Smooth muscle cell (in vitro differentiated cells): ENCODE results near the gene STK35. TPM values are rescaled to one million over a fixed set of nuclear protein-coding genes. Genes with fewer than 3 reads are reported as not detected.

Experiments used
- DNase-seq: peaks from one replicate; lab custom pipeline; 2025; ENCODE audit not compliant: unreplicated experiment; lab: John Stamatoyannopoulos, UW
- H2AFZ ChIP-seq: fragments of 200-600 bp; sonication (generic); 2 replicates; pipeline ENCODE4 v1.6.0; 2016; ENCODE audit warnings: antibody characterized with exemption, low read depth, mild to moderate bottlenecking
- H3F3A ChIP-seq: fragments of 200-600 bp; sonication (generic); 2 replicates; pipeline ENCODE4 v1.6.0; 2017; ENCODE audit warnings: antibody characterized with exemption, low read depth
- H3K27ac ChIP-seq: fragments of 200-600 bp; sonication (generic); 2 replicates; pipeline ENCODE4 v1.5.1; 2016; ENCODE audit warnings: low read depth, mild to moderate bottlenecking
- H3K27me3 ChIP-seq: fragments of 200-600 bp; sonication (generic); 2 replicates; pipeline ENCODE4 v1.6.1; 2016; ENCODE audit warnings: low read depth, mild to moderate bottlenecking
- H3K36me3 ChIP-seq: fragments of 200-600 bp; sonication (generic); 2 replicates; pipeline ENCODE4 v1.5.1; 2016; ENCODE audit warnings: low read depth
- H3K4me1 ChIP-seq: fragments of 200-600 bp; sonication (generic); 2 replicates; pipeline ENCODE4 v1.5.1; 2016; ENCODE audit warnings: low read depth
- H3K4me2 ChIP-seq: fragments of 200-600 bp; sonication (generic); 2 replicates; pipeline ENCODE4 v1.6.0; 2016; ENCODE audit warnings: mild to moderate bottlenecking
- H3K4me3 ChIP-seq: fragments of 200-600 bp; sonication (generic); 2 replicates; pipeline ENCODE4 v1.5.1; 2016; ENCODE audit warnings: mild to moderate bottlenecking
- H3K79me2 ChIP-seq: fragments of 200-600 bp; sonication (generic); 2 replicates; pipeline ENCODE4 v1.6.0; 2016; ENCODE audit warnings: low read depth, mild to moderate bottlenecking
- H3K9ac ChIP-seq: fragments of 200-600 bp; sonication (generic); 2 replicates; pipeline ENCODE4 v1.6.0; 2016; ENCODE audit warnings: low read depth
- H3K9me3 ChIP-seq: fragments of 200-600 bp; sonication (generic); replicated peaks from 2 replicates; pipeline ENCODE4 v1.5.1; 2016; ENCODE audit warnings: low read depth
- H4K20me1 ChIP-seq: fragments of 200-600 bp; sonication (generic); 2 replicates; pipeline ENCODE4 v1.6.0; 2016; ENCODE audit warnings: low read depth
- WGBS: methylation state at CpG from one replicate; pipeline ENCODE4 v1.1.7; 2016; ENCODE audit warnings: low lambda C conversion rate; 5-methylcytosine and 5-hydroxymethylcytosine counted together
- polyA plus RNA-seq: library from polyadenylated mRNA; unstranded; fragments of >200 nt; fragmentation: Nextera tagmentation; extraction: Ambion mirVana; gene quantifications from 2 replicates; pipeline ENCODE4 v1.2.1, GENCODE V29; 2016
- total RNA-seq: library from RNA; depleted of rRNA; stranded (reverse); fragments of >200 nt; gene quantifications from 2 replicates; pipeline ENCODE4 v1.2.3, GENCODE V29; 2014
- TF ChIP-seq, protein P1 (sequence below): fragments of 200-600 bp; sonication (generic); IDR thresholded peaks from 2 replicates; pipeline ENCODE4 v1.5.1; 2017; ENCODE audit warnings: borderline replicate concordance, mild to moderate bottlenecking, antibody characterized with exemption; ENCODE audit not compliant: insufficient read depth, poor library complexity, severe bottlenecking

STK35 gene
- total and polyA plus RNA-seq, 2 experiments from 2014 or later, result 9.6 to 14.6 TPM

DNA sequence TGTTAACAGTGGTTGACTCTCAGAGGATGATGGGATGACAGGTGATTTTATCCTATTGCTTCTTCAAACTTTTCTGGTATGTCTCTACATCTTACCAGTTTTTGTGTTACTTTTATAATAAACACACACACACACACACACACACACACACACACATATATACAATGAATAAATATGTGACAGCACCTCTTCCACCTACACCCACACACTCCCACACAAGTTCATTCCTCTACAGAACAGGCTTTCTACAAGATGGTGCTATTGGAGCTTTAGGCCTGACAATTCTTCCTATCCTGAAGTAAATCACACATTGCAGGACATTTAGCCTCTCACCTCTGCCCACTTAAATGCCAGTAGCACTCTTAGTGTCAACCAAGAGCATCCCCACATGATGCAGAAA lies 46.7 kb upstream of the STK35 start:
- Histone ChIP-seq H3K9me3 (no peaks in the 10 kb centered on the region), H3K9ac (no peak overlapping the region), H3K4me1 (no peaks in the 10 kb centered on the region), H3K4me3 (no peak overlapping the region), H3K27ac (no peak overlapping the region), H4K20me1 (no peaks in the 10 kb centered on the region), H3K79me2 (no peaks in the 10 kb centered on the region), H3K36me3 (no peaks in the 10 kb centered on the region), H3F3A (no peaks in the 10 kb centered on the region), H3K27me3 (no peaks in the 10 kb centered on the region), H2AFZ (no peak overlapping the region), H3K4me2 (no peak overlapping the region)
- DNase-seq, result no peak
- TF ChIP-seq, protein P1, sequence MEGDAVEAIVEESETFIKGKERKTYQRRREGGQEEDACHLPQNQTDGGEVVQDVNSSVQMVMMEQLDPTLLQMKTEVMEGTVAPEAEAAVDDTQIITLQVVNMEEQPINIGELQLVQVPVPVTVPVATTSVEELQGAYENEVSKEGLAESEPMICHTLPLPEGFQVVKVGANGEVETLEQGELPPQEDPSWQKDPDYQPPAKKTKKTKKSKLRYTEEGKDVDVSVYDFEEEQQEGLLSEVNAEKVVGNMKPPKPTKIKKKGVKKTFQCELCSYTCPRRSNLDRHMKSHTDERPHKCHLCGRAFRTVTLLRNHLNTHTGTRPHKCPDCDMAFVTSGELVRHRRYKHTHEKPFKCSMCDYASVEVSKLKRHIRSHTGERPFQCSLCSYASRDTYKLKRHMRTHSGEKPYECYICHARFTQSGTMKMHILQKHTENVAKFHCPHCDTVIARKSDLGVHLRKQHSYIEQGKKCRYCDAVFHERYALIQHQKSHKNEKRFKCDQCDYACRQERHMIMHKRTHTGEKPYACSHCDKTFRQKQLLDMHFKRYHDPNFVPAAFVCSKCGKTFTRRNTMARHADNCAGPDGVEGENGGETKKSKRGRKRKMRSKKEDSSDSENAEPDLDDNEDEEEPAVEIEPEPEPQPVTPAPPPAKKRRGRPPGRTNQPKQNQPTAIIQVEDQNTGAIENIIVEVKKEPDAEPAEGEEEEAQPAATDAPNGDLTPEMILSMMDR, result no peak

DNA sequence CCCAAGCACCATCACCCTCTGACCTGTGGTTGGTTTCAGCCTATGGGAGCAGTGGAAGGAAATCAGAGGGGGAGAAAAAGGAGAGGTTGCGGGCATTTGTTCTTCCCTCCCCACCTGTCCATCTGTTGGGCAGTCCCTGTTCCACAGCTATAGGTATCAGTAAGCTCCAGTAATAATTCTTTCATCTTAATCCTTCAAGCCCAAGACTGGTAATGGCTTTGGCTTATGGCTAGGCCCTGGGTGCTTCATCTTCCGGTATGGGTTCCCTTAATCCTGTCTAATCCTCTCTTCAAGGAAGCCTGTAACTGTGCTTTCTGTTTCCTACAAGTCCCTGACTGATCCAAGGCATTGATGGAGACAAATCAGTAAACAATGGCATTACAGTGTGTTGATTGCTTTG lies 42.2 kb upstream of the STK35 start:
- no peaks in the 10 kb centered on the region for H3F3A ChIP-seq
- no peaks in the 10 kb centered on the region for H3K79me2 ChIP-seq
- no peaks in the 10 kb centered on the region for H3K9me3 ChIP-seq
- H3K27me3 ChIP-seq, result no peaks in the 10 kb centered on the region
- H2AFZ ChIP-seq, result no peak overlapping the region
- no peaks in the 10 kb centered on the region for H3K36me3 ChIP-seq
- no peak overlapping the region for H3K27ac ChIP-seq
- H4K20me1 ChIP-seq, result no peaks in the 10 kb centered on the region
- no peaks in the 10 kb centered on the region for H3K4me1 ChIP-seq
- H3K4me3 ChIP-seq, result no peak overlapping the region
- H3K9ac ChIP-seq, result no peak overlapping the region
- DNase-seq, result no peak
- 67% methylated on average over 2 of the region's 2 CpGs for WGBS
- TF ChIP-seq, protein P1, result no peak
- no peak overlapping the region for H3K4me2 ChIP-seq

DNA sequence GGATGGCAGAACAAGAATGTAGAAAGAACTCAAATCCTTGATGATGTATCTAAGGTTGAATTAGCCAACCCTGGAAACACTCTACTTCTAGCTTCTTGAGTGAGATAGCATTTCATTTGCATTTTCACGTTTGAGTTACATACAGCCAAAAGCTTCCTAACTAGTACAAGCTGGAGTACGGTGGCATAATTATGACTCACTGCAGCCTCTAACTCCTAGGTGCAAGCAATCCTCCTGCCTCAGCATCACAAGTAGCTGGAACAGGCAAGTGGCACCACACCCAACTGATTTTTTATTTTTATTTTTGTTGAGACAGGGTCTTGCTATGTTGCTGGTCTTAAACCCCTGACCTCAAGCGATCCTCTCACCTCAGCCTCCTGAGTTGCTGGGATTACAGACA lies 36.5 kb upstream of the STK35 start:
- Histone ChIP-seq H3K4me3 (no peak overlapping the region), H3K27ac (no peak overlapping the region), H3F3A (no peaks in the 10 kb centered on the region), H2AFZ (no peak overlapping the region), H3K79me2 (no peaks in the 10 kb centered on the region), H3K4me2 (no peak overlapping the region), H3K9ac (no peak overlapping the region), H3K9me3 (no peaks in the 10 kb centered on the region), H3K36me3 (no peaks in the 10 kb centered on the region), H3K4me1 (no peaks in the 10 kb centered on the region), H4K20me1 (no peaks in the 10 kb centered on the region), H3K27me3 (peaks cover 38% of the 10 kb centered on the region)
- WGBS, result 66% methylated on average over 3 of the region's 3 CpGs
- TF ChIP-seq, protein P1, result no peak
- no peak for DNase-seq

DNA sequence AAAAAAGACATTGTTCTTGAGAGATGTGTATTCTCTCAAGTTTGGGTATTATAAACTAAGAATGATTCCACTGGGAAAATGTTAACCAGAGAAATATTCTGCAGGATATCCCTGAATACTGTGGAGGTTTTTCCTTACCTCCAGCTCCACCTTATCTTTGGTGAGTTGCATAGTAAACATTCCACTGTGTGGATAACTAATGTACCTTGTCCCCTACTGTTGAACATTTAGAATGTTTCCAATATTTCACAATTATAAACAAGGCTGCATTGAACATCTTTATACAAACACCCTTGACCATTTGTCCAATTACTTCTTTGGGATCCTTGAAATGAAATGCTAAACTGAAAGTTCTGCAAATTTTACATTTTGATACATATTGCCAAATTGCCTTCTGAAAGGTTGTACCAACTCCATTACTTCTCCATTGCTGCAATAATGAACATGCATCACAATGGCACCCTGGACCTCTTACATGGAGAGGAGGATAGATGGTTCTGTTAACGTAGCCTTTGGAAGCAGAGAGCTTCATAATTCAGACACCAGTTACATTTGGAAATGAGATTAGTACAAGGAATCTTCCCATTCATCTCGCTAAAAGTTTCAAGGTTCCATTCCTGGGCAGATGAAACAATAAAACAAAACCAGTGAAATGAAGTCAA lies 35.0 kb upstream of the STK35 start:
- 85% methylated on average over 2 of the region's 2 CpGs for whole genome bisulfite sequencing
- no peaks in the 10 kb centered on the region for H4K20me1 ChIP-seq
- H3K4me1 ChIP-seq, result no peaks in the 10 kb centered on the region
- no peak for DNase-seq
- TF ChIP-seq, protein P1, result no peak
- no peak overlapping the region for H2AFZ ChIP-seq
- no peaks in the 10 kb centered on the region for H3F3A ChIP-seq
- H3K27ac ChIP-seq, result no peak overlapping the region
- H3K9me3 ChIP-seq, result no peaks in the 10 kb centered on the region
- H3K27me3 ChIP-seq, result peaks cover 38% of the 10 kb centered on the region
- no peaks in the 10 kb centered on the region for H3K79me2 ChIP-seq
- no peaks in the 10 kb centered on the region for H3K36me3 ChIP-seq
- H3K4me3 ChIP-seq, result no peak overlapping the region
- H3K9ac ChIP-seq, result no peak overlapping the region
- H3K4me2 ChIP-seq, result no peak overlapping the region
